Endometrial microvascular endothelial cells (primary cell): ENCODE data around the gene ASPA. TPM values are rescaled to one million over a fixed set of nuclear protein-coding genes. Genes with fewer than 3 reads are reported as not detected.
"Not testable (repeated sequence)": the region's sequence is repeated elsewhere in the genome, so short reads cannot be mapped to it uniquely, and the experiment has no call there.

Experiments used
- in situ Hi-C: cut with HindIII; loops from 2 replicates; pipeline ENCODE4 v1.10.0; 2017; ENCODE audit warnings: low sequenced_read_pairs, low pct_unique_long_range_greater_than_20kb; ENCODE audit errors: inconsistent ontology term
- total RNA-seq: library from RNA; depleted of rRNA; stranded (reverse); fragments of >200 nt; gene quantifications from one replicate; pipeline ENCODE4 v1.2.3, GENCODE V29; 2015; ENCODE audit errors: inconsistent ontology term

Gene ASPA
- total RNA-seq = not detected

- in situ Hi-C loops = no loop called here
These were observed at the start of gene ASPA for GRCh38 chr17:3475812-3476610. Gene ASPA, plus strand, starts transcription at chr17:3475997. Its CDS starts 163 bp downstream, at chr17:3476160.

GRCh38 chr17:3433215-3433614 lies 42.6 kb upstream of the ASPA start:
- in situ Hi-C loops = not testable (repeated sequence)

GRCh38 chr17:3433741-3434140 lies 42.1 kb upstream of the ASPA start, which contains the start of gene OR1E2:
Gene OR1E2, minus strand, starts transcription at chr17:3433841. Its CDS starts 0 bp downstream, at chr17:3433841.
- in situ Hi-C loops = no loop called here

- in situ Hi-C loops = no loop called here
These were observed 37.4 kb upstream of the ASPA start for GRCh38 chr17:3438368-3438767.

GRCh38 chr17:3440451-3440850 lies 35.3 kb upstream of the ASPA start:
- in situ Hi-C loops = no loop called here

- in situ Hi-C loops = no loop called here
These were observed 28.2 kb upstream of the ASPA start for GRCh38 chr17:3447625-3448024.

- in situ Hi-C loops = no loop called here
These were observed 27.6 kb upstream of the ASPA start for GRCh38 chr17:3448059-3448665.

GRCh38 chr17:3466355-3466754 lies 9.4 kb upstream of the ASPA start:
- in situ Hi-C loops = not testable (repeated sequence)

GRCh38 chr17:3469529-3469928 lies 6.3 kb upstream of the ASPA start:
- in situ Hi-C loops = no loop called here

GRCh38 chr17:3471599-3471998 lies 4.2 kb upstream of the ASPA start, which contains the start of gene SPATA22:
Gene SPATA22, minus strand, starts transcription at chr17:3471819. Its CDS starts 2,494 bp downstream, at chr17:3469325.
- in situ Hi-C loops = no loop called here

GRCh38 chr17:3472137-3472536 lies 3.7 kb upstream of the ASPA start:
- in situ Hi-C loops = no loop called here

GRCh38 chr17:3474212-3474611 lies 1.6 kb upstream of the ASPA start:
- in situ Hi-C loops = no loop called here

- in situ Hi-C loops = no loop called here
These were observed 529 bp upstream of the ASPA start for GRCh38 chr17:3475251-3475685.

- in situ Hi-C loops = no loop called here
These were observed 4.2 kb downstream of the ASPA start for GRCh38 chr17:3479988-3480387.

- in situ Hi-C loops = no loop called here
These were observed 7.1 kb downstream of the ASPA start for GRCh38 chr17:3482852-3483251.

- in situ Hi-C loops = no loop called here
These were observed 9.8 kb downstream of the ASPA start for GRCh38 chr17:3485481-3486068.

- in situ Hi-C loops = no loop called here
These were observed 21.3 kb downstream of the ASPA start for GRCh38 chr17:3497101-3497500.

GRCh38 chr17:3501344-3501743 lies 25.5 kb downstream of the ASPA start:
- in situ Hi-C loops = no loop called here

- in situ Hi-C loops = no loop called here
These were observed 26.7 kb downstream of the ASPA start for GRCh38 chr17:3502466-3502865.

- in situ Hi-C loops = no loop called here
These were observed 27.5 kb downstream of the ASPA start for GRCh38 chr17:3503285-3503684.
